ENCODE results near the gene CCR7. TPM values are rescaled to one million over a fixed set of nuclear protein-coding genes. Genes with fewer than 3 reads are reported as not detected.
A peak's percentile ranks its signal among the peaks of the same experiment; 100 is the strongest.

The CCR7 gene
- total and polyA plus RNA-seq, 11 donors, result 0.09 to 2.2 (median 0.23) TPM; not detected in 3

GRCh38 chr17:40562838-40563219 lies 2.4 kb downstream of the CCR7 start:
- ATAC-seq (no peak), DNase-seq (no peak)
- H3K27ac ChIP-seq, result peak overlapping the region in 1 of 12 donors; percentile 92
- peak overlapping the region in 1 of 12 donors; percentile 48 for H3K4me3 ChIP-seq
- WGBS, 4 donors, result 79 to 96% (median 86%) methylated on average over 1 of the region's 1 CpG
- H3K9me3 ChIP-seq, result peaks cover 0 to 9% (median 3%) of the 10 kb centered on the region in 12 donors
- TF ChIP-seq, protein P1, sequence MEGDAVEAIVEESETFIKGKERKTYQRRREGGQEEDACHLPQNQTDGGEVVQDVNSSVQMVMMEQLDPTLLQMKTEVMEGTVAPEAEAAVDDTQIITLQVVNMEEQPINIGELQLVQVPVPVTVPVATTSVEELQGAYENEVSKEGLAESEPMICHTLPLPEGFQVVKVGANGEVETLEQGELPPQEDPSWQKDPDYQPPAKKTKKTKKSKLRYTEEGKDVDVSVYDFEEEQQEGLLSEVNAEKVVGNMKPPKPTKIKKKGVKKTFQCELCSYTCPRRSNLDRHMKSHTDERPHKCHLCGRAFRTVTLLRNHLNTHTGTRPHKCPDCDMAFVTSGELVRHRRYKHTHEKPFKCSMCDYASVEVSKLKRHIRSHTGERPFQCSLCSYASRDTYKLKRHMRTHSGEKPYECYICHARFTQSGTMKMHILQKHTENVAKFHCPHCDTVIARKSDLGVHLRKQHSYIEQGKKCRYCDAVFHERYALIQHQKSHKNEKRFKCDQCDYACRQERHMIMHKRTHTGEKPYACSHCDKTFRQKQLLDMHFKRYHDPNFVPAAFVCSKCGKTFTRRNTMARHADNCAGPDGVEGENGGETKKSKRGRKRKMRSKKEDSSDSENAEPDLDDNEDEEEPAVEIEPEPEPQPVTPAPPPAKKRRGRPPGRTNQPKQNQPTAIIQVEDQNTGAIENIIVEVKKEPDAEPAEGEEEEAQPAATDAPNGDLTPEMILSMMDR (IDR thresholded peaks at IDR 0.05), result no peak
- no peak for TF ChIP-seq POLR2A (IDR thresholded peaks at IDR 0.05)
- peaks cover under 1 to 40% (median 25%) of the 10 kb centered on the region in 12 donors for H3K4me1 ChIP-seq
- intact Hi-C loops (cut with DNase I), result loop anchor here in 8 of 10 donors (2.0 to 10.0 kb wide), 7 partner anchors 34 to 206 kb away; partner anchors contain the start of genes GJD3 (in 2 of the 8) and IGFBP4 (in 1 of the 8)
- H3K36me3 ChIP-seq, result no peaks in the 10 kb centered on the region
- peaks cover 0 to 10% (median 0%) of the 10 kb centered on the region in 9 donors for H3K27me3 ChIP-seq

- ATAC-seq (no peak), DNase-seq (no peak)
- Histone ChIP-seq H3K4me3 (peak overlapping the region in 1 of 12 donors; percentile 48), H3K27ac (peak overlapping the region in 1 of 12 donors; percentile 92), H3K4me1 (peaks cover 7 to 48% (median 30%) of the 10 kb centered on the region in 12 donors), H3K36me3 (no peaks in the 10 kb centered on the region), H3K9me3 (peaks cover 0 to 3% (median 0%) of the 10 kb centered on the region in 12 donors), H3K27me3 (peaks cover 0 to 10% (median 0%) of the 10 kb centered on the region in 9 donors)
- TF ChIP-seq, protein P1 (IDR thresholded peaks at IDR 0.05), result peak in 1 of 12 donors; percentile 5
- TF ChIP-seq POLR2A (IDR thresholded peaks at IDR 0.05), result no peak
- WGBS, 4 donors, result 64 to 80% (median 79%) methylated on average over 8 of the region's 8 CpGs
- intact Hi-C loops (cut with DNase I), result loop anchor here (2.0 to 10.0 kb wide), 13 partner anchors 23 to 205 kb away; partner anchors contain the start of genes IGFBP4 (in 3 of the 10) and GJD3 (in 2 of the 10)
Observed at GRCh38 chr17:40561871-40562611, 3.2 kb downstream of the CCR7 start.

GRCh38 chr17:40561294-40561870 lies 3.9 kb downstream of the CCR7 start:
- no peak for ATAC-seq

More at GRCh38 chr17:40561294-40561870, 3.9 kb downstream of the CCR7 start:
- TF ChIP-seq, protein P1 (IDR thresholded peaks at IDR 0.05), result no peak
- TF ChIP-seq POLR2A (IDR thresholded peaks at IDR 0.05), result no peak
- WGBS, 4 donors, result 80 to 91% (median 88%) methylated on average over 3 of the region's 3 CpGs
- H3K4me3 ChIP-seq, result peak overlapping the region in 1 of 12 donors; percentile 48
- peaks cover 8 to 54% (median 37%) of the 10 kb centered on the region in 12 donors for H3K4me1 ChIP-seq
- DNase-seq, result no peak
- intact Hi-C loops (cut with DNase I), result loop anchor here (2.0 to 10.0 kb wide), 12 partner anchors 23 to 204 kb away; partner anchors contain the start of genes IGFBP4 (in 3 of the 10) and GJD3 (in 2 of the 10)
- H3K36me3 ChIP-seq, result no peaks in the 10 kb centered on the region
- H3K27me3 ChIP-seq, result peaks cover 0 to 10% (median 0%) of the 10 kb centered on the region in 9 donors
- peak overlapping the region in 1 of 12 donors; percentile 92 for H3K27ac ChIP-seq
- no peaks in the 10 kb centered on the region for H3K9me3 ChIP-seq
